Endodermal cell (in vitro differentiated cells): ENCODE measurements around the gene PRELP. TPM values are rescaled to one million over a fixed set of nuclear protein-coding genes. Genes with fewer than 3 reads are reported as not detected.

Experiments
- DNase-seq: peaks from one replicate; pipeline ENCODE4 v3.0.0-alpha.2; 2017
- H3K27ac ChIP-seq: 2 replicates; pipeline ENCODE4 v1.5.1; 2013; ENCODE audit warnings: mild to moderate bottlenecking, low read depth, low read length, moderate library complexity
- H3K27me3 ChIP-seq: 2 replicates; pipeline ENCODE4 v1.6.1; 2013; ENCODE audit warnings: mild to moderate bottlenecking, low read length, moderate library complexity; ENCODE audit not compliant: insufficient read depth, control insufficient read depth, poor library complexity, severe bottlenecking
- H3K36me3 ChIP-seq: 2 replicates; pipeline ENCODE4 v1.7.0; 2013; ENCODE audit warnings: mild to moderate bottlenecking, low read length, moderate library complexity; ENCODE audit not compliant: control insufficient read depth, insufficient read depth
- H3K4me1 ChIP-seq: one replicate; pipeline ENCODE4 v1.7.0; 2013; ENCODE audit warnings: low read length; ENCODE audit not compliant: control insufficient read depth, insufficient read depth
- H3K4me3 ChIP-seq: 2 replicates; pipeline ENCODE4 v1.5.1; 2013; ENCODE audit warnings: mild to moderate bottlenecking, low read length, moderate library complexity
- H3K9ac ChIP-seq: 2 replicates; pipeline ENCODE4 v1.6.1; 2013; ENCODE audit warnings: mild to moderate bottlenecking, low read length, moderate library complexity; ENCODE audit not compliant: poor library complexity, severe bottlenecking; ENCODE audit errors: extremely low read depth
- H3K9me3 ChIP-seq: 2 replicates; pipeline ENCODE4 v1.6.1; 2013; ENCODE audit warnings: mild to moderate bottlenecking, low read length, moderate library complexity; ENCODE audit not compliant: control insufficient read depth
- H3K27ac Mint-ChIP-seq: 2 replicates; pipeline ENCODE4 v1.8.0; 2020; ENCODE audit warnings: mixed read lengths
- H3K27me3 Mint-ChIP-seq: 2 replicates; pipeline ENCODE4 v1.8.0; 2021; ENCODE audit warnings: mild to moderate bottlenecking, mixed read lengths; ENCODE audit not compliant: insufficient read depth
- H3K36me3 Mint-ChIP-seq: 2 replicates; pipeline ENCODE4 v1.8.0; 2020; ENCODE audit warnings: low read depth, mixed read lengths
- H3K4me1 Mint-ChIP-seq: 2 replicates; pipeline ENCODE4 v1.8.0; 2020; ENCODE audit warnings: mixed read lengths
- H3K4me3 Mint-ChIP-seq: 2 replicates; pipeline ENCODE4 v1.8.0; 2020; ENCODE audit warnings: mild to moderate bottlenecking, moderate library complexity, mixed read lengths
- H3K9me3 Mint-ChIP-seq: 2 replicates; pipeline ENCODE4 v1.8.0; 2020; ENCODE audit warnings: mild to moderate bottlenecking, mixed read lengths
- CTCF ChIP-seq: fragments of 200-600 bp; sonication (generic); conservative IDR thresholded peaks from 2 replicates; pipeline ENCODE4 v1.5.0; 2021; ENCODE audit warnings: antibody characterized with exemption, mild to moderate bottlenecking
- WGBS, 2 experiments: methylation state at CpG; one replicate each; pipeline versions ENCODE4 v1.1.5 to v1.1.7; 2013; ENCODE audit warnings: missing lambda C conversion rate in 2 of 2, mixed read lengths in 1 of 2; ENCODE audit not compliant: insufficient coverage in 1 of 2, insufficient read length in 1 of 2; 5-methylcytosine and 5-hydroxymethylcytosine counted together
- total RNA-seq, 2 donors: library from RNA; stranded (reverse); fragmentation: NEBNext Ultra II Directional in 1 of 2; extraction: Animal tissue kit (Norgen Biotek cat#: 25700) in 1 of 2; gene quantifications; 2 replicates in 1 of 2; 3 replicates in 1 of 2; pipeline ENCODE4 v1.2.1, GENCODE V29; 2021

Gene PRELP
- total RNA-seq, 2 donors from 2014 or later = 0.66 to 3.9 TPM

GRCh38 chr1:203531063-203531462 is 55.5 kb downstream of the PRELP start:
- Histone ChIP-seq H3K9ac (no peak overlapping the region), H3K9me3 (no peaks in the 10 kb centered on the region), H3K36me3 (no peaks in the 10 kb centered on the region), H3K27me3 (no peaks in the 10 kb centered on the region), H3K4me3 (no peak overlapping the region), H3K27ac (no peak overlapping the region), H3K4me1 (no peaks in the 10 kb centered on the region)
- no peak for TF ChIP-seq CTCF
- H3K36me3 Mint-ChIP-seq = no peaks in the 10 kb centered on the region
- WGBS, 2 experiments = 72 to 100% methylated on average over 1 to 2 of the region's 3 CpGs
- H3K4me1 Mint-ChIP-seq = no peaks in the 10 kb centered on the region
- H3K9me3 Mint-ChIP-seq = no peaks in the 10 kb centered on the region
- no peak overlapping the region for H3K27ac Mint-ChIP-seq
- DNase-seq = no peak
- H3K27me3 Mint-ChIP-seq = no peaks in the 10 kb centered on the region
- no peak overlapping the region for H3K4me3 Mint-ChIP-seq

GRCh38 chr1:203534012-203534411 is 58.4 kb downstream of the PRELP start:
- Histone ChIP-seq H3K9me3 (no peaks in the 10 kb centered on the region), H3K4me1 (peaks cover 4% of the 10 kb centered on the region), H3K9ac (no peak overlapping the region), H3K36me3 (no peaks in the 10 kb centered on the region), H3K27ac (no peak overlapping the region), H3K27me3 (no peaks in the 10 kb centered on the region), H3K4me3 (no peak overlapping the region)
- Mint-ChIP-seq H3K27ac (no peak overlapping the region), H3K4me1 (peaks cover 6% of the 10 kb centered on the region), H3K27me3 (no peaks in the 10 kb centered on the region), H3K4me3 (no peak overlapping the region), H3K36me3 (no peaks in the 10 kb centered on the region), H3K9me3 (no peaks in the 10 kb centered on the region)
- TF ChIP-seq CTCF = no peak
- no peak for DNase-seq

GRCh38 chr1:203534526-203534925 is 58.9 kb downstream of the PRELP start:
- peaks cover 4% of the 10 kb centered on the region for H3K4me1 ChIP-seq
- 88 to 100% methylated on average over 2 to 3 of the region's 3 CpGs for WGBS, 2 experiments
- no peak overlapping the region for H3K27ac Mint-ChIP-seq
- H3K4me1 Mint-ChIP-seq = peaks cover 6% of the 10 kb centered on the region
- H3K9me3 Mint-ChIP-seq = no peaks in the 10 kb centered on the region
- H3K9me3 ChIP-seq = no peaks in the 10 kb centered on the region
- no peaks in the 10 kb centered on the region for H3K36me3 Mint-ChIP-seq
- no peaks in the 10 kb centered on the region for H3K27me3 Mint-ChIP-seq
- no peak overlapping the region for H3K4me3 Mint-ChIP-seq
- TF ChIP-seq CTCF = no peak
- H3K36me3 ChIP-seq = no peaks in the 10 kb centered on the region
- H3K9ac ChIP-seq = no peak overlapping the region
- no peaks in the 10 kb centered on the region for H3K27me3 ChIP-seq
- no peak for DNase-seq
- H3K4me3 ChIP-seq = no peak overlapping the region
- H3K27ac ChIP-seq = no peak overlapping the region
